Endothelial cell (in vitro differentiated cells): ENCODE results near the gene AMDHD2. TPM values are rescaled to one million over a fixed set of nuclear protein-coding genes. Genes with fewer than 3 reads are reported as not detected.
A peak's percentile ranks its signal among the peaks of the same experiment; 100 is the strongest.
"Not testable (repeated sequence)": the region's sequence is repeated elsewhere in the genome, so short reads cannot be mapped to it uniquely, and the experiment has no call there.

Experiments used
- DNase-seq: peaks from one replicate; pipeline ENCODE4 v3.0.0; 2021; ENCODE audit warnings: low spot score
- H3K27ac Mint-ChIP-seq: one replicate; pipeline ENCODE4 v1.8.0; 2021; ENCODE audit warnings: mixed read lengths, inconsistent platforms; ENCODE audit not compliant: unreplicated experiment
- H3K27me3 Mint-ChIP-seq: one replicate; pipeline ENCODE4 v1.8.0; 2021; ENCODE audit warnings: mild to moderate bottlenecking, moderate library complexity, mixed read lengths, inconsistent platforms; ENCODE audit not compliant: unreplicated experiment
- H3K36me3 Mint-ChIP-seq: one replicate; pipeline ENCODE4 v1.8.0; 2021; ENCODE audit warnings: mild to moderate bottlenecking, low read depth, mixed read lengths, inconsistent platforms; ENCODE audit not compliant: unreplicated experiment
- H3K4me1 Mint-ChIP-seq: one replicate; pipeline ENCODE4 v1.8.0; 2021; ENCODE audit warnings: mild to moderate bottlenecking, mixed read lengths, inconsistent platforms; ENCODE audit not compliant: unreplicated experiment
- H3K4me3 Mint-ChIP-seq: one replicate; pipeline ENCODE4 v1.8.0; 2021; ENCODE audit warnings: mild to moderate bottlenecking, mixed read lengths, inconsistent platforms; ENCODE audit not compliant: unreplicated experiment
- H3K9me3 Mint-ChIP-seq: one replicate; pipeline ENCODE4 v1.8.0; 2021; ENCODE audit warnings: mixed read lengths, inconsistent platforms; ENCODE audit not compliant: unreplicated experiment
- total RNA-seq: library from RNA; stranded (reverse); fragmentation: NEBNext Ultra II Directional; extraction: Animal tissue kit (Norgen Biotek cat#: 25700); gene quantifications from one replicate; pipeline ENCODE4 v1.2.1, GENCODE V29; 2021; ENCODE audit not compliant: unreplicated experiment
- TF ChIP-seq, protein P1 (sequence below): fragments of 200-600 bp; sonication (generic); IDR thresholded peaks from one replicate; pipeline ENCODE4 v1.5.0; 2021; ENCODE audit warnings: antibody characterized with exemption; ENCODE audit not compliant: unreplicated experiment

Gene AMDHD2
- total RNA-seq, 1 donor from 2014 or later = 53.3 TPM

DNA sequence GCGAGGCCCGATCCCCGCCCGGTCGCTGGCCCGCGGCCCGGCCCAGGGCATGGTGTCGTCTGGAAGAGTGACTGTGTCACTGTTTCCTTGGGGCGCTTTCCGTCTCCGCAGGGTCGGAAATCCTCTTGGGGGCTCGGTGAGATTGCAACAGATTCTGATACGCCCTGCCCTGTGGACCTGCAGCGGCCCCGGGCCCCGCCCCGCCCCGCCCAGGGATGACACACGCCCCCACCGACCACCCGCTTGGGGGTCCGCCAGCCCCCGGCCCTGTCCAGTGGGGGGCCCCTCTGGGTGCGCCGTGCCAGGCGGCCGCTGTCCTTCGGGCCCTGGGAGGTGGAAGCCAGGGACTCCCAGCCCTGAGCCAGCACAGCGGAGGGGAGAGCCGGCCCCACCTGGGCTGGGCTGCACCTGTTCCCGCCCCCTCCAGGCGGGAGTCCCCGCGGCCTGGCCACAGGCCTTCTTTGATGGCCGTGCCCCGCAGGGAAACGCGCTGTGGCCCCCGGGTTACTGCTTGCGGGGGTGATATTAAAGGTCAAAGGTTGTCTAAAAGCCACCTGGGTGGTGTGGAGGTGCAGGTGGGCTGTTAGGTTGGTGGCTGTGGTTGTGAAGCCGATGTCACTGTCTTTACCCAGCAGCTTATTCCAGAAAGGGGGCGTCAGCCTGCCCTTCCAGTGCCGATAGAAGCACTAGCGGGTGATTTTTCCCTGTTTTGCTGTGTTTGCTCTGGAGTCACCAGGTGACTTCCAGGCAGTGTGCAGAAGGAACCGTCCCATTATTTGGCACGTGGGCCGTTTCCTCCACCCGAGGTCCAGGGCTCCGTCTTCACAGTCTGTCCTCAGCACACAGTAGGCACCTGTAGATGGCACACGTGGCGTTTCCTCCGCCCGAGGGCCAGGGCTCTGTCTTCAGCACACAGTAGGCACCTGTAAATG lies 44.5 kb upstream of the AMDHD2 start:
- H3K4me3 Mint-ChIP-seq = peak overlapping the region; percentile 86
- no peak for DNase-seq
- peaks cover 4% of the 10 kb centered on the region for H3K4me1 Mint-ChIP-seq
- peaks cover 31% of the 10 kb centered on the region for H3K27me3 Mint-ChIP-seq
- TF ChIP-seq, protein P1, sequence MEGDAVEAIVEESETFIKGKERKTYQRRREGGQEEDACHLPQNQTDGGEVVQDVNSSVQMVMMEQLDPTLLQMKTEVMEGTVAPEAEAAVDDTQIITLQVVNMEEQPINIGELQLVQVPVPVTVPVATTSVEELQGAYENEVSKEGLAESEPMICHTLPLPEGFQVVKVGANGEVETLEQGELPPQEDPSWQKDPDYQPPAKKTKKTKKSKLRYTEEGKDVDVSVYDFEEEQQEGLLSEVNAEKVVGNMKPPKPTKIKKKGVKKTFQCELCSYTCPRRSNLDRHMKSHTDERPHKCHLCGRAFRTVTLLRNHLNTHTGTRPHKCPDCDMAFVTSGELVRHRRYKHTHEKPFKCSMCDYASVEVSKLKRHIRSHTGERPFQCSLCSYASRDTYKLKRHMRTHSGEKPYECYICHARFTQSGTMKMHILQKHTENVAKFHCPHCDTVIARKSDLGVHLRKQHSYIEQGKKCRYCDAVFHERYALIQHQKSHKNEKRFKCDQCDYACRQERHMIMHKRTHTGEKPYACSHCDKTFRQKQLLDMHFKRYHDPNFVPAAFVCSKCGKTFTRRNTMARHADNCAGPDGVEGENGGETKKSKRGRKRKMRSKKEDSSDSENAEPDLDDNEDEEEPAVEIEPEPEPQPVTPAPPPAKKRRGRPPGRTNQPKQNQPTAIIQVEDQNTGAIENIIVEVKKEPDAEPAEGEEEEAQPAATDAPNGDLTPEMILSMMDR = no peak
- no peaks in the 10 kb centered on the region for H3K9me3 Mint-ChIP-seq
- H3K36me3 Mint-ChIP-seq = no peaks in the 10 kb centered on the region
- no peak overlapping the region for H3K27ac Mint-ChIP-seq

DNA sequence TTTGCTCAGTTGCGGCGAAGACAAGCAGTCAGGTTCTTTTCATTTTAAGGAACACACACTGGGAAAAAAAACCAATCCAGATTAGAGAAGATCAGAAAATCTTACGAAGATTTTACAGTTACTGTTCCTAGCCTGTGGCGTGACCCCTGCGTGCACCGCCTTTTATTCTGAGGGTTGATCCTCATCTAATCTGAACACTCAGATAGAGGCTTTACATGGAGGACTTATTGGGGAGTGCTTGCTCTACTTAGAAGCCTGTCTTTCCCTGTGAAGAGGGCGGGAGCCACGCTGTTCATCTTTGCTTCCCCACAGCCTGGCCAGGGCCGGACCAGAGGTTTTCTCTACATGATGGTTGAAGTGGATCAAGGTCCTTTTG lies 43.8 kb upstream of the AMDHD2 start:
- Mint-ChIP-seq H3K36me3 (no peaks in the 10 kb centered on the region), H3K9me3 (no peaks in the 10 kb centered on the region), H3K4me3 (peak overlapping the region; percentile 86), H3K27ac (no peak overlapping the region), H3K4me1 (peaks cover 4% of the 10 kb centered on the region), H3K27me3 (peaks cover 30% of the 10 kb centered on the region)
- TF ChIP-seq, protein P1 = no peak
- DNase-seq = no peak

DNA sequence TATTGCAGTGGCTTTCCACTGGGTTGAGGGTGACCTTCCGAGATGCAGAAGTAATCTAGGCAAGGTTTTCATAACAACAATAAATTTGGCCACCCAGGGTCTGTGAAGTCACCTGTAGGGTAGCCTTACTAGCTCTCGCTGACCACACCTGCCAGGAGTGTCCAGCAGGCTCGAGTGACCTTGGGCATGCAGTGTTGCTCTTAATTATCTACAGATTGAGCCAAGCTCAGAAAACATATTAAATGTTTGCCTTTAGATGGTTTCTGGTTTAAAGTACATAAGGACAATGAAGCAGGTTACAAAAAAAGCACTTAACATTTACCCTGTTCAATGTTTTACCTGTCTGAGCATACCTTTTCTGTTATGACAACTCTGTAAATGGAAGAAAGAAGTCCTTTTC lies 43.4 kb upstream of the AMDHD2 start:
- no peak for DNase-seq
- H3K27ac Mint-ChIP-seq = no peak overlapping the region
- TF ChIP-seq, protein P1 = no peak
- no peaks in the 10 kb centered on the region for H3K36me3 Mint-ChIP-seq
- H3K9me3 Mint-ChIP-seq = no peaks in the 10 kb centered on the region
- peaks cover 30% of the 10 kb centered on the region for H3K27me3 Mint-ChIP-seq
- peak overlapping the region; percentile 86 for H3K4me3 Mint-ChIP-seq
- peaks cover 4% of the 10 kb centered on the region for H3K4me1 Mint-ChIP-seq

DNA sequence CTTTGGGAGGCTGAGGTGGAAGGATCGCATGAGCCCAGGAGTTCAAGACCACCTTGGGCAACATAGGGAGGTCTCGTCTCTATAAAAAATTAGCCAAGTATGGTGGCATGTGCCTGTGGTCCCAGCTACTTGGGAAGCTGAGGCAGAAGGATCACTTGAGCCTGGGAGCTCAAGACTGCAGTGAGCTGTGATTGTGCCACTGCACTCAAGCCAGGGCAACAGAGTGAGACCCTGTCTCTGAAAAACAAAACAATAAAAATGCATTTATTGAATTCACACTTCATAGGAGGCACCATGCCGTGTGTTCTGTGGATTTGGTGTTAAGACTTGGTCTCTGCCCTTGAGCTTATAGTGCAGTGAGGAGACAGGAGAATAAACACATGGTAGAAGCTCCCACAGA lies 42.8 kb upstream of the AMDHD2 start:
- Mint-ChIP-seq H3K36me3 (no peaks in the 10 kb centered on the region), H3K27me3 (peaks cover 30% of the 10 kb centered on the region), H3K4me1 (peaks cover 4% of the 10 kb centered on the region), H3K27ac (peak overlapping the region; percentile 74), H3K9me3 (no peaks in the 10 kb centered on the region), H3K4me3 (peak overlapping the region; percentile 86)
- no peak for DNase-seq
- TF ChIP-seq, protein P1 = no peak

DNA sequence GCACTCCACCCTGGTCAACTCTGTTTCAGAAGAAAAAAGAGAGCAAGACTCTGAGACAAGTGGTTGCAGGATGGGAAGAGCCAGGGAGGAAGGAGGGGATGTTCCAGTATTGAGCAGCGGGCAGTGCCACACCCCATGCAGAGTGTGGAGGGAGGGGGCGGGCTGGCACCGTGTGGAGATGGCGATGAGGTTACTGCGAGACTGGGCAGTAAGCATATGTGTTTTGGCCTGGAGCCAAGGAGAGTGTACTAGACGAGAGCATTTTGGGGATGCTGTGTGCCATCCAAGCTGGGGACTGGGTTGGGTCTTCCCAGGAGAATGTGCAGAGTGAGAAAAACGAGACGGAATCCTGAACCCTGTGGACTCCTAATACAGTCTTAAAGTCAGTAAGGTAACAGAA lies 41.9 kb upstream of the AMDHD2 start:
- Mint-ChIP-seq H3K4me1 (peaks cover 4% of the 10 kb centered on the region), H3K27ac (no peak overlapping the region), H3K4me3 (peak overlapping the region; percentile 59), H3K36me3 (no peaks in the 10 kb centered on the region), H3K27me3 (peaks cover 26% of the 10 kb centered on the region), H3K9me3 (no peaks in the 10 kb centered on the region)
- DNase-seq = no peak
- TF ChIP-seq, protein P1 = no peak

DNA sequence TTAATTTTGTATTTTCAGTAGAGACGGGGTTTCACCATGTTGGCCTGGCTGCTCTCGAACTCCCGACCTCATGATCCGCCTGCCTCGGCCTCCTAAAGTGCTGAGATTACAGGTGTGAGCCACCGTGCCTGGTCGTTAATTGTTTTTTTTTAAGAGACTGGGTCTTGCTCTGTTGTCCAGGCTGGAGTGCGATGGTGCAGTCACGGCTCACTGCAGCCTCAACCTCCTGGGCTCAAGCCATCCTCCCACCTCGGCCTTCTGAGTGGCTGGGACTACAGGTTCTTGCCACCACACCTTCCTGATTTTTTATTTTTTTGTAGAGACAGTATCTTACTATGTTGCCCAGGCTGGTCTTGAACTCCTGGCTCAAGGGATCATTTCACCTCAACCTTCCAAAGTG lies 40.2 kb upstream of the AMDHD2 start:
- not testable (repeated sequence) for H3K4me1 Mint-ChIP-seq, H3K9me3 Mint-ChIP-seq, DNase-seq, H3K36me3 Mint-ChIP-seq, H3K4me3 Mint-ChIP-seq, H3K27ac Mint-ChIP-seq
- H3K27me3 Mint-ChIP-seq = peaks cover 32% of the 10 kb centered on the region
